HepG2 (cell line): ENCODE data around the gene CASS4. TPM values are rescaled to one million over a fixed set of nuclear protein-coding genes. Genes with fewer than 3 reads are reported as not detected.
A peak's percentile ranks its signal among the peaks of the same experiment; 100 is the strongest.

Experiments
- CAMTA2 ChIP-seq: sonication (generic); formaldehyde crosslinking; IDR thresholded peaks from 2 replicates; pipeline ENCODE4 v1.4.0; 2020; ENCODE audit warnings: mild to moderate bottlenecking, missing genetic modification reagents, borderline replicate concordance
- GATAD2A ChIP-seq: IDR thresholded peaks from 2 replicates; pipeline ENCODE4 v1.6.1; 2016
- KDM5A ChIP-seq: fragments of 200-600 bp; sonication (generic); IDR thresholded peaks from 2 replicates; pipeline ENCODE4 v1.7.0; 2018; ENCODE audit warnings: antibody characterized with exemption, mild to moderate bottlenecking, low read length, borderline replicate concordance
- MZF1 ChIP-seq: sonication (generic); formaldehyde crosslinking; IDR thresholded peaks from 2 replicates; pipeline ENCODE4 v1.8.1; 2023; ENCODE audit warnings: mild to moderate bottlenecking, missing genetic modification reagents, borderline replicate concordance
- SOX13 ChIP-seq, 3 experiments: fragments of 450-650 bp in 1 of 3; sonication (generic) in 1 of 3; formaldehyde crosslinking in 1 of 3; IDR thresholded peaks in 2 of 3; conservative IDR thresholded peaks in 1 of 3; 2 replicates each; pipeline versions ENCODE4 v1.5.0 to v1.6.1; 2016 to 2020; ENCODE audit warnings: antibody characterized with exemption in 1 of 3, mild to moderate bottlenecking in 1 of 3, missing compliant biosample characterization in 1 of 3, missing genetic modification reagents in 1 of 3, moderate library complexity in 1 of 3
- TAF15 ChIP-seq: fragments of 200-400 bp; formaldehyde crosslinking; IDR thresholded peaks from one replicate; pipeline ENCODE4 v1.6.1; 2018; ENCODE audit warnings: mild to moderate bottlenecking, low read depth, low read length; ENCODE audit not compliant: poor library complexity, severe bottlenecking
- TRIM22 ChIP-seq: fragments of 450-650 bp; IDR thresholded peaks from 2 replicates; pipeline ENCODE4 v1.6.1; 2017
- ZNF281 ChIP-seq: sonication (generic); formaldehyde crosslinking; IDR thresholded peaks from 2 replicates; pipeline ENCODE4 v1.4.0; 2020; ENCODE audit warnings: missing genetic modification reagents, borderline replicate concordance
- ZNF503 ChIP-seq: sonication (generic); formaldehyde crosslinking; IDR thresholded peaks from 2 replicates; pipeline ENCODE4 v1.4.0; 2020; ENCODE audit warnings: missing genetic modification reagents
- ZNF674 ChIP-seq: sonication (generic); formaldehyde crosslinking; IDR thresholded peaks from 2 replicates; pipeline ENCODE4 v1.5.0; 2020; ENCODE audit warnings: low read depth, mild to moderate bottlenecking, missing genetic modification reagents
- ZNF841 ChIP-seq: sonication (generic); formaldehyde crosslinking; IDR thresholded peaks from 2 replicates; pipeline ENCODE4 v1.8.1; 2023; ENCODE audit warnings: missing genetic modification reagents, borderline replicate concordance
- polyA plus RNA-seq, 8 experiments: library from polyadenylated mRNA; depleted of rRNA in 3 of 8; stranded (reverse) in 7 of 8; unstranded in 1 of 8; fragments of >200 nt; fragmentation: Illumina TruSeq in 4 of 8; extraction: Trizol in 4 of 8; gene quantifications; 2 replicates each; pipeline versions ENCODE4 v1.2.1 to v1.2.3, GENCODE V29; 2011 to 2016; ENCODE audit warnings: low read depth in 4 of 8, missing spikeins in 1 of 8, mixed read lengths in 1 of 8; ENCODE audit not compliant: insufficient read depth in 1 of 8
- total RNA-seq, 5 experiments: library from RNA; depleted of rRNA; stranded (reverse); fragments of >200 nt; fragmentation: Illumina TruSeq; extraction: Trizol; gene quantifications; 2 replicates each; pipeline ENCODE4 v1.2.3, GENCODE V29; 2016; ENCODE audit warnings: low read depth in 1 of 5
- TF ChIP-seq, protein P1 (sequence below): sonication (generic); formaldehyde crosslinking; IDR thresholded peaks from 2 replicates; pipeline ENCODE4 v1.4.0; 2020; ENCODE audit warnings: missing genetic modification reagents, borderline replicate concordance

CASS4 gene
- total and polyA plus RNA-seq, 2 of the 13 experiments (the other 11 are each of a cell fraction or from before 2014, with no cell fraction given) = 0.17 to 0.49 TPM

DNA sequence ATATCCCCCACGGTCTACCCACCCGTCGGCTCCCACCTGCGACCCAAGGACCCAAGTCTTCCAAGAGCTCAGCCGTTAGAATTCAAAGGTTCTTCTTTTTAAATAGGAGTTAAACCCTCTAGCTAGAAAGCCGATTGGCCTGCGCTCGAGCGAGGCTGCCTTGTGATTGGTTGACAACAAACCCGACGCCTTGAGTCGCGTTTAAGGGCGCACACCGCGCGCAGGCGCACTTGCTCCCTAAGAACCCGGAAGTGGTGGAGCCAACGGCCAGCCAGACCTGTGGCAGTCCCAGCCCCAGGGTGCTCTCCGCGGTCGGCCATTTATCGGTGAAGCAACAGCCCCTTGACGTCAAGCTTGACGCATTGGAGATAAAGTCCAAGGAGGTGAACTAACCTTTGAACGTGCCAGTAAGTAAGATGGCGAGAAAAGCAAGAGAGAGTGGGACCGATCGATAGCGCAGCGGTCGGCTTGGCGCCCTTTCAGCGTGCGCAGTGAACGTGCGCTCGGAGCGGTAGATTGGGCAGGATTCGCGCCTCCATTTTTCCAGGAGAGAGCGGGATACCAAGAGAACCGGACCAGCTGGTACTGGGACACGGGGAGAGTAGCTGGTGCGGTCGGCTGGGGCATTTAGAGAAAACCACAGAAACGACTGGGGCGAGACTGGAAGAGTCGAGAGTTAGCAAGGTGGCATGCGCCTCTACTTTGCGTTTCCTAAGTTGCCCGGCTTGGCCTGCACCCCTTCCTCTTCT, 19.8 kb upstream of the CASS4 start, which contains the start of the genes AURKA and CSTF1 (continued):
- TF ChIP-seq ZNF281 (peak; percentile 60; the same call in 1 of the 2 replicates), ZNF841 (0 out of 2 replicates have a peak, but pooled peaks have one; percentile 81), TAF15 (peak; percentile 67), MZF1 (peak; percentile 98; the same call in 1 of the 2 replicates), ZNF674 (no peak), GATAD2A (CRISPR knock-in tag) (peak; percentile 97), TRIM22 (no peak), ZNF503 (peak; percentile 95), SOX13 (IDR thresholded peaks at IDR 0.05) (no peak; the same call in 1 of the 2 replicates), SOX13 (CRISPR knock-in tag; conservative IDR thresholded peaks at IDR 0.05 in 1 of 2, IDR thresholded peaks at IDR 0.05 in 1 of 2) (peak in 1 of 2 experiments; percentile 76; a peak in 2 of 4 replicates), KDM5A (peak; percentile 86; the same call in 1 of the 2 replicates), CAMTA2 (CRISPR knock-in tag) (peak; percentile 68; the same call in 1 of the 2 replicates)
- TF ChIP-seq, protein P1, sequence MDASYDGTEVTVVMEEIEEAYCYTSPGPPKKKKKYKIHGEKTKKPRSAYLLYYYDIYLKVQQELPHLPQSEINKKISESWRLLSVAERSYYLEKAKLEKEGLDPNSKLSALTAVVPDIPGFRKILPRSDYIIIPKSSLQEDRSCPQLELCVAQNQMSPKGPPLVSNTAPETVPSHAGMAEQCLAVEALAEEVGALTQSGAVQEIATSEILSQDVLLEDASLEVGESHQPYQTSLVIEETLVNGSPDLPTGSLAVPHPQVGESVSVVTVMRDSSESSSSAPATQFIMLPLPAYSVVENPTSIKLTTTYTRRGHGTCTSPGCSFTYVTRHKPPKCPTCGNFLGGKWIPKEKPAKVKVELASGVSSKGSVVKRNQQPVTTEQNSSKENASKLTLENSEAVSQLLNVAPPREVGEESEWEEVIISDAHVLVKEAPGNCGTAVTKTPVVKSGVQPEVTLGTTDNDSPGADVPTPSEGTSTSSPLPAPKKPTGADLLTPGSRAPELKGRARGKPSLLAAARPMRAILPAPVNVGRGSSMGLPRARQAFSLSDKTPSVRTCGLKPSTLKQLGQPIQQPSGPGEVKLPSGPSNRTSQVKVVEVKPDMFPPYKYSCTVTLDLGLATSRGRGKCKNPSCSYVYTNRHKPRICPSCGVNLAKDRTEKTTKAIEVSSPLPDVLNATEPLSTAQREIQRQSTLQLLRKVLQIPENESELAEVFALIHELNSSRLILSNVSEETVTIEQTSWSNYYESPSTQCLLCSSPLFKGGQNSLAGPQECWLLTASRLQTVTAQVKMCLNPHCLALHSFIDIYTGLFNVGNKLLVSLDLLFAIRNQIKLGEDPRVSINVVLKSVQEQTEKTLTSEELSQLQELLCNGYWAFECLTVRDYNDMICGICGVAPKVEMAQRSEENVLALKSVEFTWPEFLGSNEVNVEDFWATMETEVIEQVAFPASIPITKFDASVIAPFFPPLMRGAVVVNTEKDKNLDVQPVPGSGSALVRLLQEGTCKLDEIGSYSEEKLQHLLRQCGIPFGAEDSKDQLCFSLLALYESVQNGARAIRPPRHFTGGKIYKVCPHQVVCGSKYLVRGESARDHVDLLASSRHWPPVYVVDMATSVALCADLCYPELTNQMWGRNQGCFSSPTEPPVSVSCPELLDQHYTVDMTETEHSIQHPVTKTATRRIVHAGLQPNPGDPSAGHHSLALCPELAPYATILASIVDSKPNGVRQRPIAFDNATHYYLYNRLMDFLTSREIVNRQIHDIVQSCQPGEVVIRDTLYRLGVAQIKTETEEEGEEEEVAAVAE (CRISPR knock-in tag) = peak; percentile 91; the same call in 1 of the 2 replicates
